Ovary (tissue), 9 donors: Measurements from ENCODE around the gene SGPL1. TPM values are rescaled to one million over a fixed set of nuclear protein-coding genes. Genes with fewer than 3 reads are reported as not detected.

ENCODE experiments used
- DNase-seq, 5 donors: peaks; one replicate each; pipeline ENCODE4 v3.0.0-alpha.2; 2019 to 2020
- H3K27ac ChIP-seq, 2 donors: fragments of 200-600 bp; one replicate each; pipeline versions ENCODE4 v1.5.1 to v1.8.0; 2019 to 2022
- H3K27me3 ChIP-seq: fragments of 200-600 bp; one replicate; pipeline ENCODE4 v1.8.0; 2022
- H3K36me3 ChIP-seq: fragments of 200-600 bp; sonication (generic); one replicate; pipeline ENCODE4 v1.5.1; 2019
- H3K4me1 ChIP-seq: one replicate; pipeline ENCODE4 v1.8.1; 2013; ENCODE audit warnings: mild to moderate bottlenecking, moderate library complexity; ENCODE audit not compliant: insufficient read depth
- H3K4me3 ChIP-seq: fragments of 200-600 bp; sonication (generic); one replicate; pipeline ENCODE4 v1.5.1; 2017
- H3K9me3 ChIP-seq, 2 donors: fragments of 200-600 bp in 1 of 2; sonication (generic) in 1 of 2; one replicate each; pipeline versions ENCODE4 v1.5.1 to v1.8.1; 2013 to 2019; ENCODE audit warnings: mild to moderate bottlenecking in 1 of 2, moderate library complexity in 1 of 2
- EP300 ChIP-seq: sonication (generic); formaldehyde crosslinking; IDR thresholded peaks from one replicate; pipeline ENCODE4 v1.6.1; 2017; ENCODE audit warnings: antibody characterized with exemption
- POLR2A ChIP-seq: fragments of 450-650 bp; IDR thresholded peaks from one replicate; pipeline ENCODE4 v1.6.1; 2017; ENCODE audit warnings: antibody characterized with exemption, mild to moderate bottlenecking, moderate library complexity
- WGBS, 3 donors: extraction: QIAGEN DNeasy Blood & Tissue Kit in 1 of 3; methylation state at CpG; one replicate each; pipeline versions ENCODE4 v1.1.5 to v1.1.7; 2013 to 2017; 5-methylcytosine and 5-hydroxymethylcytosine counted together
- intact Hi-C, 4 donors: fragments of 100-400 bp; cut with DNase I; formaldehyde crosslinking; loops; one replicate each; pipeline versions ENCODE4 v1.11.0 to v1.15.1; 2022 to 2023
- polyA plus RNA-seq, 2 donors: library from polyadenylated mRNA; stranded (reverse); fragments of 200-250 nt in 1 of 2; fragments of 350-450 nt in 1 of 2; fragmentation: Illumina TruSeq in 1 of 2; extraction: RNeasy Lipid Tissue Mini Kit (QIAGEN cat#74804) in 1 of 2; gene quantifications; one replicate each; pipeline ENCODE4 v1.2.3, GENCODE V29; 2013 to 2014
- total RNA-seq, 7 donors: library from RNA; depleted of rRNA in 2 of 7; stranded (reverse); fragments of >200 nt in 2 of 7; fragmentation: NEBNext Ultra II Directional in 3 of 7; extraction: Animal tissue kit (Norgen Biotek cat#: 25700) in 3 of 7; gene quantifications; one replicate each; pipeline versions ENCODE4 v1.1.0 to v1.2.4, GENCODE V29; 2016 to 2023
- TF ChIP-seq, protein P1 (sequence below), 3 donors: fragments of 450-650 bp in 2 of 3; fragments of 200-600 bp in 1 of 3; IDR thresholded peaks; one replicate each; pipeline versions ENCODE4 v1.5.1 to v1.8.0; 2016 to 2022; ENCODE audit warnings: antibody characterized with exemption in 3 of 3, mild to moderate bottlenecking in 1 of 3
- donor health status: DM: no; HTN: no; CAD: no; lungs with moderate emphysema.
- donor health status: DM: no; HTN: no; CAD: no.
- donor health status: Bipolar disorder and iron deficiency.
- donor health status: DM: yes; HTN: yes; CAD: no.
- donor health status: DM: no; HTN: no; CAD: no.
- donor health status: DM: yes; HTN: yes; CAD: no.

The SGPL1 gene
- total and polyA plus RNA-seq, 9 donors, result 8.0 to 52.6 (median 30.8) TPM

DNA sequence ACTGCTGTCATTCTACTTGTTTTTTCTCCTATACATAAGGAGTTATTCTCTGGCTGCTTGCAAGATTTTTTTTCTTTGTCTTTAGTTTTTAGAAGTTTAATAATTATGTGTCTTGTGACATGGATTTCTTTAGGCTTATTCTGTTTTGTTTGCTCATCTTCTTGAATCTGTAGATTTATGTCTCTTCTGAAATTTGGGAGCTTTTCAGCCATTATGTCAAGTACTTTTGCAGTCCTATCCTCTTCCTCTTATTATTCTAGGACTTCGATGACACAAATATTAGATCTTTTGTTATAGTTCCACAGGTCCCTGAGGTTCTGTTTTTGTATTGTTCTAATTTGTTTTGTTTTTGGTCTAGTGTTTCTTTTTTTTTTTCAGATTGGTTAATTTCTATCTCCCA is 13.9 kb upstream of the SGPL1 start:
- intact Hi-C loops, result no loop called here
- no peaks in the 10 kb centered on the region for H3K36me3 ChIP-seq
- no peaks in the 10 kb centered on the region for H3K27me3 ChIP-seq
- H3K4me3 ChIP-seq, result no peak overlapping the region
- H3K27ac ChIP-seq, result no peak overlapping the region
- no peaks in the 10 kb centered on the region for H3K4me1 ChIP-seq
- TF ChIP-seq POLR2A (no peak), EP300 (no peak)
- TF ChIP-seq, protein P1, sequence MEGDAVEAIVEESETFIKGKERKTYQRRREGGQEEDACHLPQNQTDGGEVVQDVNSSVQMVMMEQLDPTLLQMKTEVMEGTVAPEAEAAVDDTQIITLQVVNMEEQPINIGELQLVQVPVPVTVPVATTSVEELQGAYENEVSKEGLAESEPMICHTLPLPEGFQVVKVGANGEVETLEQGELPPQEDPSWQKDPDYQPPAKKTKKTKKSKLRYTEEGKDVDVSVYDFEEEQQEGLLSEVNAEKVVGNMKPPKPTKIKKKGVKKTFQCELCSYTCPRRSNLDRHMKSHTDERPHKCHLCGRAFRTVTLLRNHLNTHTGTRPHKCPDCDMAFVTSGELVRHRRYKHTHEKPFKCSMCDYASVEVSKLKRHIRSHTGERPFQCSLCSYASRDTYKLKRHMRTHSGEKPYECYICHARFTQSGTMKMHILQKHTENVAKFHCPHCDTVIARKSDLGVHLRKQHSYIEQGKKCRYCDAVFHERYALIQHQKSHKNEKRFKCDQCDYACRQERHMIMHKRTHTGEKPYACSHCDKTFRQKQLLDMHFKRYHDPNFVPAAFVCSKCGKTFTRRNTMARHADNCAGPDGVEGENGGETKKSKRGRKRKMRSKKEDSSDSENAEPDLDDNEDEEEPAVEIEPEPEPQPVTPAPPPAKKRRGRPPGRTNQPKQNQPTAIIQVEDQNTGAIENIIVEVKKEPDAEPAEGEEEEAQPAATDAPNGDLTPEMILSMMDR (IDR thresholded peaks at IDR 0.05), result no peak
- 94 to 98% (median 98%) methylated on average over 1 of the region's 1 CpG for WGBS, 3 donors
- no peaks in the 10 kb centered on the region for H3K9me3 ChIP-seq
- no peak for DNase-seq

DNA sequence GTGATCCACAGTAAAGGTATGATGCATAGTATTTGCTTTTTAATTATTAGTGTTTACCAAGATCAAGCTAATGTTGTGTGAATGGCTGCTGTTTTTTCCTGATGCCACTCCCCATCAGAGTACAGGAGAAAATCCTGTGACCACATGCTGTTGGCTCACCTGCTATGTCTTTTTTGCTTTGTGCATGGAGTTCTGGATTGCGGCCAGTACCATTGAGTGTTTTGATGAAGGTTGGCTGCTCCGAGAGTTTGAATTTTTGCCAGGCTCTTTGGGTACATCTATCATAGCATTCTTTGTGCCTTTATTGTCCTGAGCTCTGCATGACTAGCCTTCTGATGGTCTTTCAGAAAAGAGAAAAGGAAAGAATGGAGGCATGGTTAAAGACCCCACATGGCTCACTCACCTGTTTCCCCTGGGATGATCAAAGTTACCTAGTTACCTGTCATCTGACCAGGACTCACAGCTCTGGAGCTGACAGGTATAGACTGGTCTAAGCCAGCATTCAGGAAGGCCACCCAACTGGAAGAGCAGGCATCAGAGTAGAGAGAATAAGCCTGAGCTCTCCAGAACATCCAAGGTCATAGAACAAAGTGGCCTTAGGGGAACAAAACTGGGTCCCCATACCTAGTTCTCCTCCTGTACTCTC is 11.8 kb upstream of the SGPL1 start:
- Histone ChIP-seq H3K9me3 (no peaks in the 10 kb centered on the region), H3K4me1 (no peaks in the 10 kb centered on the region), H3K4me3 (no peak overlapping the region), H3K36me3 (no peaks in the 10 kb centered on the region), H3K27ac (no peak overlapping the region), H3K27me3 (no peaks in the 10 kb centered on the region)
- no peak for DNase-seq
- TF ChIP-seq EP300 (no peak), POLR2A (no peak)
- TF ChIP-seq, protein P1 (IDR thresholded peaks at IDR 0.05), result no peak
- intact Hi-C loops, result no loop called here
- 81 to 89% (median 85%) methylated on average over 2 of the region's 2 CpGs for WGBS, 3 donors

DNA sequence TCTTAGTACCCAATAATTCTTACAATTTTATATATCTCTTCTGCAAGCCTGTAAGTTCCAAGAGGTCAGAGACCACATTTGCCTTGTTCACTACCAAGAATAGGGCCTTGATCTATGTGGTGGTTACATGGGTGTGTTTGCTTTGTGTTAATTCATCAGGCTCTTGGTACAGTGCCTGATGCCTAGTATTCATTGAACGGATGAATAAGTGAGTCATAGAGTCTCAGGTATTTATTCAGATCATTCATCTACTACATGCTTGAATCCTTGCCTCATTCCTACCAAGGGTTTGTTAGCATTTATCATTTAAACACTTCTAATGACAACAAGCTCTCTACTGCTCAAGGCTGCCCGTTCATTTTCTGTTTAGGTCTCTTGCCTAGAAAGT is 11.3 kb upstream of the SGPL1 start:
- Histone ChIP-seq H3K27ac (no peak overlapping the region), H3K4me3 (no peak overlapping the region), H3K9me3 (no peaks in the 10 kb centered on the region), H3K27me3 (no peaks in the 10 kb centered on the region), H3K4me1 (no peaks in the 10 kb centered on the region), H3K36me3 (no peaks in the 10 kb centered on the region)
- WGBS, 3 donors, result 68 to 71% (median 69%) methylated on average over 2 of the region's 2 CpGs
- intact Hi-C loops, result no loop called here
- TF ChIP-seq EP300, result no peak
- no peak for TF ChIP-seq POLR2A
- TF ChIP-seq, protein P1 (IDR thresholded peaks at IDR 0.05), result no peak
- DNase-seq, result no peak

DNA sequence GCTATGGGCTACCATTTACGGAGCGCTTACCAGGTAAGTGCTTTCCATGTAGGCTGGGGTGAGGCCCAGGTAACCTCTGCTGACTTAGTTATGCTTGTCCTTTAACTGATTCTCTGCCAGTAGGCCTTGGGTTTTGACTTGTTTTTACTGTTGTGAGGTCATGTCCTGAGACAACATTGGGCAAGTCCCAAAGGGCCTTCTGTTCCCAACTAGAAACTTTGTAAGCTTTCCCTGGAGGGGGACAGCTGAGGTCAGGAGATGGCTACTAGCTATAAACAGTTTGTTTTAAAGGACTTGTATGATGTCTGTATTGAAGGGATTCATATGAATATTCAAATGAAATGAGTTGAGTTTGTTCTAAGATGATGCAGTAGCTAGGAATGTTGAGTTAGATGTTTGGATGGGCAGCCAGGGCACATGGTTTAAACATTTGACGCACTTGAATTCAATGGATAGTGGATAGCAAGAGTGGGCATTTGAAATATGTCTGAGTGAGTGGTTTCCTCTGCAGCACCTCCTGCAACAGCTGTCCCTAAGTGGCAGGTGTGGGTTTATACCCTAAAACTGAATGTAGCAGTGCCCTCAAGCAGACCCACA is 10.0 kb upstream of the SGPL1 start:
- Histone ChIP-seq H3K27ac (no peak overlapping the region), H3K4me1 (no peaks in the 10 kb centered on the region), H3K36me3 (no peaks in the 10 kb centered on the region), H3K4me3 (no peak overlapping the region), H3K27me3 (no peaks in the 10 kb centered on the region), H3K9me3 (no peaks in the 10 kb centered on the region)
- WGBS, 3 donors, result 95 to 99% (median 96%) methylated on average over 3 of the region's 3 CpGs
- DNase-seq, result no peak
- no peak for TF ChIP-seq POLR2A
- TF ChIP-seq EP300, result no peak
- TF ChIP-seq, protein P1 (IDR thresholded peaks at IDR 0.05), result no peak
- intact Hi-C loops, result no loop called here
